B cell (primary cell): Measurements from ENCODE around the gene ATP6V1F. TPM values are rescaled to one million over a fixed set of nuclear protein-coding genes. Genes with fewer than 3 reads are reported as not detected.

ENCODE experiments used
- ATAC-seq: fragments of 200-7000 bp; cut with Tn5 transposase; one replicate; pipeline ENCODE4 v1.10.0; 2021; ENCODE audit warnings: low read depth, mild to moderate bottlenecking, moderate number of reproducible peaks, moderate library complexity
- CTCF ChIA-PET: fragments of 350-600 bp; sonication (Branson Sonifier 250); formaldehyde crosslinking; loops from one replicate; lab custom pipeline; 2021; ENCODE audit warnings: antibody characterized with exemption, inconsistent platforms; lab: Charles Lee
- POLR2A ChIA-PET: fragments of 350-600 bp; sonication (Branson Sonifier 250); formaldehyde crosslinking; loops from one replicate; lab custom pipeline; 2021; ENCODE audit warnings: antibody characterized with exemption; lab: Charles Lee
- DNase-seq: peaks from one replicate; pipeline ENCODE4 v3.0.0; 2013
- H2AFZ ChIP-seq: 2 replicates; pipeline ENCODE4 v1.6.1; 2012; ENCODE audit warnings: mild to moderate bottlenecking, low read depth, low read length; ENCODE audit not compliant: insufficient read depth, poor library complexity, severe bottlenecking
- H3K27ac ChIP-seq, 2 donors: 1 replicate in 1 of 2; 2 replicates in 1 of 2; pipeline ENCODE4 v1.5.1; 2012 to 2013; ENCODE audit warnings: low read length in 2 of 2, mild to moderate bottlenecking in 2 of 2, moderate library complexity in 1 of 2
- H3K27me3 ChIP-seq, 4 experiments: fragments of 200-600 bp in 1 of 4; sonication (generic) in 1 of 4; replicated peaks in 1 of 4; 1 replicate in 2 of 4; 2 replicates in 2 of 4; pipeline versions ENCODE4 v1.6.1 to v1.7.0; 2013 to 2016; ENCODE audit warnings: low read length in 3 of 4, mild to moderate bottlenecking in 2 of 4, mixed read lengths in 1 of 4, moderate library complexity in 1 of 4; ENCODE audit not compliant: insufficient read depth in 4 of 4, control insufficient read depth in 3 of 4; ENCODE audit errors: control extremely low read depth in 1 of 4
- H3K36me3 ChIP-seq, 2 experiments: replicated peaks in 1 of 2; 1 replicate in 1 of 2; 2 replicates in 1 of 2; pipeline versions ENCODE4 v1.6.1 to v1.7.1; 2013; ENCODE audit warnings: low read length in 1 of 2; ENCODE audit not compliant: insufficient read depth in 2 of 2, control insufficient read depth in 1 of 2; ENCODE audit errors: control extremely low read depth in 1 of 2, extremely low read depth in 1 of 2
- H3K4me1 ChIP-seq, 2 donors: fragments of 200-600 bp in 1 of 2; sonication (generic) in 1 of 2; 1 replicate in 1 of 2; 2 replicates in 1 of 2; pipeline versions ENCODE4 v1.5.1 to v1.6.1; 2013 to 2017; ENCODE audit warnings: low read length in 2 of 2; ENCODE audit not compliant: control insufficient read depth in 2 of 2, insufficient read depth in 2 of 2
- H3K4me2 ChIP-seq: replicated peaks from 2 replicates; pipeline ENCODE3; 2012; ENCODE audit warnings: mild to moderate bottlenecking, low read depth, low read length; ENCODE audit not compliant: poor library complexity, severe bottlenecking
- H3K4me3 ChIP-seq, 5 experiments: fragments of 200-600 bp in 1 of 5; sonication (generic) in 1 of 5; 1 replicate in 3 of 5; 2 replicates in 2 of 5; pipeline versions ENCODE4 v1.5.1 to v1.7.0; 2011 to 2016; ENCODE audit warnings: low read length in 4 of 5, mild to moderate bottlenecking in 4 of 5, low read depth in 2 of 5, control low read depth in 1 of 5, moderate library complexity in 1 of 5; ENCODE audit not compliant: insufficient read depth in 1 of 5; ENCODE audit errors: control extremely low read depth in 1 of 5, extremely low read depth in 1 of 5
- H3K79me2 ChIP-seq: fragments of 200-600 bp; sonication (generic); one replicate; pipeline ENCODE4 v1.6.0; 2016; ENCODE audit warnings: low read length; ENCODE audit not compliant: control insufficient read depth, insufficient read depth
- H3K9ac ChIP-seq: fragments of 200-600 bp; sonication (generic); 2 replicates; pipeline ENCODE4 v1.6.1; 2017; ENCODE audit warnings: mild to moderate bottlenecking, low read length, moderate library complexity
- H3K9me3 ChIP-seq, 3 donors: one replicate each; pipeline versions ENCODE4 v1.6.1 to v1.7.1; 2013; ENCODE audit warnings: low read length in 2 of 3; ENCODE audit not compliant: control insufficient read depth in 2 of 3, insufficient read depth in 1 of 3; ENCODE audit errors: control extremely low read depth in 1 of 3
- H4K20me1 ChIP-seq: 2 replicates; pipeline ENCODE4 v1.6.0; 2012; ENCODE audit warnings: mild to moderate bottlenecking, low read length; ENCODE audit not compliant: insufficient read depth, control insufficient read depth, poor library complexity, severe bottlenecking
- H3K27ac Mint-ChIP-seq: one replicate; pipeline ENCODE4 v1.8.0; 2021; ENCODE audit warnings: mixed read lengths
- H3K27me3 Mint-ChIP-seq: one replicate; pipeline ENCODE4 v1.8.0; 2021; ENCODE audit warnings: mixed read lengths
- H3K4me1 Mint-ChIP-seq: one replicate; pipeline ENCODE4 v1.8.0; 2021; ENCODE audit warnings: mixed read lengths
- H3K4me3 Mint-ChIP-seq: one replicate; pipeline ENCODE4 v1.8.0; 2021; ENCODE audit warnings: mixed read lengths
- H3K9me3 Mint-ChIP-seq: one replicate; pipeline ENCODE4 v1.8.0; 2022; ENCODE audit warnings: mixed read lengths; ENCODE audit not compliant: insufficient read depth
- CTCF ChIP-seq: fragments of 200-600 bp; IDR thresholded peaks from one replicate; pipeline ENCODE4 v1.8.0; 2022; ENCODE audit warnings: antibody characterized with exemption, mild to moderate bottlenecking
- EZH2 ChIP-seq: IDR thresholded peaks from 2 replicates; pipeline ENCODE4 v1.6.1; 2012; ENCODE audit warnings: borderline replicate concordance, low read depth, mild to moderate bottlenecking, moderate library complexity, low read length; ENCODE audit not compliant: insufficient read depth, poor library complexity, severe bottlenecking
- WGBS: methylation state at CpG from one replicate; pipeline ENCODE4 v1.1.5; 2013; ENCODE audit warnings: missing lambda C conversion rate; ENCODE audit not compliant: insufficient coverage; 5-methylcytosine and 5-hydroxymethylcytosine counted together
- intact Hi-C: fragments of 100-400 bp; cut with micrococcal nuclease; formaldehyde crosslinking; loops from one replicate; pipeline ENCODE4 v1.10.0; 2022
- polyA plus RNA-seq: library from polyadenylated mRNA; depleted of rRNA; stranded (reverse); fragments of >200 nt; gene quantifications from 2 replicates; pipeline ENCODE4 v1.2.3, GENCODE V29; 2012
- total RNA-seq, 2 donors: library from RNA; stranded (reverse); fragments of 120-200 nt in 1 of 2; gene quantifications; 1 replicate in 1 of 2; 2 replicates in 1 of 2; pipeline versions ENCODE4 v1.2.3 to v1.2.4, GENCODE V29; 2013 to 2022

ATP6V1F gene
- total and polyA plus RNA-seq, 2 donors (not counting 1 experiment from before 2014, with no cell fraction given) = 81.7 to 198 TPM

DNA sequence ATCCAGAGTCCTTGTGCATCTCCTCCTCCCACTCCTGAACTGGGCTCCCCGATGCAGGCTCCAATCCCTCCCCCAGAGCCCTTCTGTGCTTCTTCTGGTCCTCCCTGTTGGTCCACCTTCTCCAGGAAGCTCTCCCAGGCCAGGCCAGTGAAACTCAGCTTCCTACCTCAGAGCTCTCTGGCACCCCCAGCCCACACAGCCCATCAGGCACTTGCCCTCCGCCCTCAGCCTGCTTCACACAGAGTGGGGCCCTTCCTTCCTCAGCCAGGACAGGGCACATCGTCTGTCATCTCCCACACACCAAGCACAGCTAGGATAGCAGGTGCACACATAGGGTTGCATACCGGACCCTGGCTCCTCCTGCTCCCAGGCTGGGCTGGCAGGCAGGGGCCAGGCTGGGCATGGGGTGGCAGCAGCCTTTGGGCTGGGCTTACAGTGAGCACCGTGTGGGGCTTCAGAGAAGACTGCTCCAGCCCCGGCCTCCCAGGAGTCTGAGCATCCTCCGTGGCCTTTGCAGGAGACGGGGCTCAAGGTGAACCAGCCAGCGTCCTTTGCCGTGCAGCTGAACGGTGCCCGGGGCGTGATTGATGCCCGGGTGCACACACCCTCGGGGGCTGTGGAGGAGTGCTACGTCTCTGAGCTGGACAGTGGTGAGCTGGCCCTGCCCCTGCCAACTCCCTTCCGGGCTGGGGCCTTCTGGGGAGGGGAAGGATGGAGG lies 6.5 kb upstream of the ATP6V1F start:
- Histone ChIP-seq H3K9me3 (no peaks in the 10 kb centered on the region), H3K9ac (no peak overlapping the region), H3K36me3 (no peaks in the 10 kb centered on the region), H3K4me2 (no peak overlapping the region), H2AFZ (no peak overlapping the region), H3K4me3 (no peak overlapping the region), H3K27ac (no peak overlapping the region), H3K79me2 (no peaks in the 10 kb centered on the region), H3K4me1 (no peaks in the 10 kb centered on the region), H3K27me3 (no peaks in the 10 kb centered on the region), H4K20me1 (no peaks in the 10 kb centered on the region)
- no peak for ATAC-seq
- TF ChIP-seq EZH2 (no peak), CTCF (no peak)
- Mint-ChIP-seq H3K4me3 (no peak overlapping the region), H3K27ac (no peak overlapping the region), H3K9me3 (no peaks in the 10 kb centered on the region), H3K4me1 (peaks cover 4% of the 10 kb centered on the region), H3K27me3 (no peaks in the 10 kb centered on the region)
- ChIA-PET CTCF (no interaction called here), POLR2A (interaction anchor here (0.6 kb wide), 1 partner anchor 179 kb away, joined by 5 read pairs; no protein-coding TSS in a partner anchor)
- intact Hi-C loops = no loop called here
- WGBS = 93% methylated on average over 16 of the region's 17 CpGs
- DNase-seq = no peak
